GM19324 (cell line): ENCODE data around the gene CDK18.
"Not testable (repeated sequence)": the region's sequence is repeated elsewhere in the genome, so short reads cannot be mapped to it uniquely, and the experiment has no call there.

ENCODE experiments used
- ATAC-seq: cut with Tn5 transposase; IDR thresholded peaks from one replicate; pipeline ENCODE4 v1.9.1; 2021; ENCODE audit warnings: mild to moderate bottlenecking, moderate library complexity; ENCODE audit not compliant: unreplicated experiment, low FRiP score

CDK18 gene

GRCh38 chr1:205504311-205505075, at the start of gene CDK18:
Gene CDK18, plus strand, starts transcription at chr1:205504669. Its CDS starts 18,499 bp downstream, at chr1:205523168.
- ATAC-seq, result no peak

- no peak for ATAC-seq
Measured at GRCh38 chr1:205454903-205455335, 49.5 kb upstream of the CDK18 start.

DNA sequence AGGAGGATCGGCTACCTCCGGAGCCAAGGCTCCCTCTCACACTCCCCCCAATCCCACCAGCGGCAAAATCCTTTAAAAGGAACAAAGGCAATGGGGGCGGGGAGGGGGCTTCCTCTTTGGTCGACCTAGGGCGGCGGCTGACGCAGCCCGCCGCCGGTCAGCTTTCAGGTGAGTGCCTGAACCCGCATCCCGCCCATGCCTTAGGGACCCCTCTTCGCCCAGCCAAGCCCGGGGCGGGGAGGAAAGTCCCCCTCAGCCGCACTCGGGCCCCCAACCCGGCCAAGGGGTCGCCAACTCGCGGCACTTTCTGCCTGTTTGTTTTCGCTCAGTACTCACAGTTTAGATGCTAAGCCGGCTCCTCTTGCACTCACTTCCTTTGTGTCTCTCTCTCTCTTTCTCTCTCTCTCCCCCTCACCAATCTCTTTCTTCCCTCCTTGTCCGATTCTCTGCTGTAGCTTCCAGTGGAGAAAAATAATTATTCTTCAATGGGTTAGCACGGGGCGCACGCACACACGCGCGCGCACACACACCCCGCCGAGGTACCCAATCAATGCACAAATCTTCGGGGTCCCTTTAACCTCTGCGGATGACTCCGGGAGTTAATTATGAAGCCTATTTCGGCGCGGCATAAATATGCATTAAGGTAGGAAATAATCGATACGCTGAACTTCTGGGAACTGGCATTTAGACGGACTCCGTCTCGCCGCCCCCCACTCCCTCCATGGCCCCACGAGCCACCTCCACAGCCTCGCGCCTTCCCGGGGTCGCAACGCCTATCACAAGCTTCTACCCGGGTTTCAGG, 48.7 kb upstream of the CDK18 start, which contains the start of gene BLACAT1:
Gene BLACAT1 (minus strand): TSS at position 465 of the 802 bp plus-strand sequence.
- ATAC-seq, result no peak

DNA sequence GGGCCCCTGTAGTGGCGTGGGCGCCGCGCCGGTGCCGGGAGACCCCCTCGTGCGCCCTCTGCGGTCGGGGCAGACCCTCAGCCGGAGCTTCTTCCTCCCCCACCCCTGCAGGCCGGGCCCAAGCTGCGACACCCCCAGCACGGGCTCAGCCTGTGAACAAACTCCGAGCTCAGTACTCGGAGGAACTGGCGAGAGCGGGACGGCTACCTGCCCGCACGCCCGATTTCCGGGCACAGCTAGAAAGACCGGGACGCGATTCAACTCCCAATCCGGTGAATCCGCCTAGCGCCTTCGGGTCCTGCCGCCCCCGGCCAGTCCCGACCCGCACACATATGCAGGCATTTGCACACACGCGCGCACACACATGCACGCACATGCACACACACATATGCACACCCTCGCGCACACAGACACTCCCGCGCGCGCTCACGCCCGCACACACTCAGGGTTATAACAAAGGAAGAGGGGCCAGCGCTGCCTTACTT, 48.0 kb upstream of the CDK18 start:
- ATAC-seq, result no peak

- no peak for ATAC-seq
Measured at GRCh38 chr1:205456868-205457745, 47.4 kb upstream of the CDK18 start.

GRCh38 chr1:205458777-205459566, 45.5 kb upstream of the CDK18 start:
- no peak for ATAC-seq

DNA sequence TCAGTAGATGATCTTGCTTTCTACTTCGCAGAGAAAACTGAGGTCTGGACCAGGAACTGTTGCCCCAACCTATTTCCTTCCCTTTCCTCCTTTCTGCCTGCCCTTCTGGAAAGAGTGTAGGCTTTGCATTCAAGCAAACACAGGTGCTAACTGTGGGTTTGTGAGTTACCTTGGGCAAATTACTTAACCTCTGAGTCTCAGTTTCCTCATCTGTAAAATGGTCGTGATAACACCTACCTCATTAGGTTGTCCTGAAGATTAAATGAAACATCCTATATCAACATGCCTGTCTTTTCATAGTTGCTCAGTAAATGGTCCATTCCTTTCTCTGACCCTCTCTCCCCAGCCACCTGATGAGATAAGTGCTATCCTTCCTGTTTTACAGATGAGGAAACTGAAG, 39.1 kb upstream of the CDK18 start:
- ATAC-seq, result no peak

DNA sequence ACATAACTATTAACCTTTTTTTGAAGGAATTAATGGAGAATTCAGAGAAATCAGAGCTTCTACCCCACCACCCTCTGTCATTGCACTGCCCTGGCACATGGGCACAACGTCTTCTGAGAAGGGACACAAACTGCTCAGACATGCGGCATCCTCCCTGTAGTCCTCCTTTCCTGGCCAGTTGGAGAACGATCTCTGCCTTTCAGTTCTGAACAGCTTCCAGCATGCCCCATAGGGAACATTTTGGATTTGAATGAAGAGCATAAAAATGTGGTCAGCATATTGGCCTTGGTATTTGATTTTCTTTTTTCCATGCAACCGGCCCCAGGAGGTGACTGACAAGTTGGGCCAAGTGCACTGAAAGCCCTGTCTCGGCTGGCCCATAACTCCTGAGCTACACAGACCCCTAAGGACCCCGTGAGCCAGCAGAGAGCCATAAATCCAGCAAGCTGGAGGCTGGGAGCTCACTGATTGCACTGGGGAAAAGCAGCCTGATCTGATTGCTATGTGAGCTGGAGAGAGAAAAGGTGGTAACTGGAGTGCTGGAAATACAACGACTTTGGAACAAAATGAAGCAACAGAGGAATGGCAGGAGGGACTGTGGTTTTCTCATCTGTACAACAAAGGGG, 37.8 kb upstream of the CDK18 start:
- no peak for ATAC-seq

GRCh38 chr1:205470131-205470530, 34.3 kb upstream of the CDK18 start:
- ATAC-seq, result no peak

- ATAC-seq, result no peak
Measured at GRCh38 chr1:205472737-205473441, 31.6 kb upstream of the CDK18 start.

DNA sequence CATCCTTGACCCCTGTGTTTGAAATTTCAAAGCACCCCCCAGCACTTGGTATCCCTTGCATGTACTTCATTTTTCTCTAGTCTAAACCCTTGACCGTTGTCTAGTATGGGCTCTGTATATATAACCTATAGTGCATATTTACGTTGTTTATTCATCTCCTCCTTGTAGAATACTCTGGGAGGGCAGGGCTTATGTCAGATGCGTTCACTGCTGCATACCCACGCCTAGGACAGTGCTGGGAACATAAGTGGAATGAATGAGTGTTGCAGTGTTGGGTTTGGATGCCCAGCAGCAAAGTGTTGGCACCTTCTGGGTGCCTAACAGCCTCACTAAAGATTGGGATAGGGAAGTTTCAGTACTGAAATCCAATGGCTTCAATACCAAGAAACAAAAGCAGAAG, 31.0 kb upstream of the CDK18 start:
- no peak for ATAC-seq

DNA sequence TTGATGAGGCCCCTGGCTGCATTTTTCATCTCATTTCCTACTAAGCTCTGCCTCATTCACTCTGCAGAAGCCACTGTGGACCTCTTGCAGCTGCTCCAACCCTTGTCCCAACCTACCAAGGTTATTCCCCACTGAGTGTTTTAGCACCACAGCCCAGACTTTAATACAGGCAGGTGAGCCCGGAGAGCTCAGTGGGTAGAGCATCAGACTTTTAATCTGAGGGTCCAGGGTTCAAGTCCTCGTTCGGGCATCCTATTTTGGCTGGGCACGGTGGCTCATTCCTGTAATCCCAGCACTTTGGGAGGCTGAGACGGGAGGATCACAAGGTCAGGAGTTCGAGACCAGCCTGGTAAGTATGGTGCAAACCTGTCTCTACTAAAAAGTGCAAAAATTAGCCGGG, 30.5 kb upstream of the CDK18 start:
- no peak for ATAC-seq

DNA sequence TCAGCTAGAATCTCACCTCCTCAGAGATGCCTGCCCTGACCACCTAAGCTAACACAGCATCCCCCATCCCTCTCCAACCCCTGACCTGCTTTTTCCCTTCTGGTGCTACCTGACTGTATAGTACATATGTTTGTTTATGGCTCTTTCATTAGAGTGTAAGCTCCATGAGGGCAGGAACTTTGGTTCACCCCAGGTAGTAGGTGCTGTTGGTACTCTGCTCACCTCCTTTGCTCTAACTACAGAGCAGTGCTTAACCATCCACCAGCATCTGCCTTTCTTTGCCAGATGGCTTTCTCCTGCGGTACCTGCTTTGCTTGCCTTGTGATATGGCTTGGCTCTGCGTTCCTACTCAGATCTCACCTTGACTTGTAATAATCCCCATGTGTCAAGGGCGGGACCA, 29.9 kb upstream of the CDK18 start:
- no peak for ATAC-seq

DNA sequence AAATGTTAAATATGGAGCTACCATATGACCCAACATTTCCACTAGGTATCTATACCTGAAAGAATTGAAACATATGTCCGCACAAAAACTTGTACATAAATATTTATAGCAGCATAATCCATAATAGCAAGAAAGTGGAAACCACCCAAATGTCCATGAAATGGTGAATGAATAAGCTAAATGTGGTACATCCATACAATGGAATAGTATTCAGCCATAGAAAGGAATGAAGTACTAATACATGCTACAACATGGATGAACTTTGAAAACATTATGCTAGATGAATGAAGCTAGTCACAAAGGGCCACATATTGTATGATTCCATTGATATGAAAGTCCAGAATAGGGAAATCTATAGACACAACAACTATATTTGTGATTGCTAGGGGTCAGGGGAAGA, 28.6 kb upstream of the CDK18 start:
- no peak for ATAC-seq

DNA sequence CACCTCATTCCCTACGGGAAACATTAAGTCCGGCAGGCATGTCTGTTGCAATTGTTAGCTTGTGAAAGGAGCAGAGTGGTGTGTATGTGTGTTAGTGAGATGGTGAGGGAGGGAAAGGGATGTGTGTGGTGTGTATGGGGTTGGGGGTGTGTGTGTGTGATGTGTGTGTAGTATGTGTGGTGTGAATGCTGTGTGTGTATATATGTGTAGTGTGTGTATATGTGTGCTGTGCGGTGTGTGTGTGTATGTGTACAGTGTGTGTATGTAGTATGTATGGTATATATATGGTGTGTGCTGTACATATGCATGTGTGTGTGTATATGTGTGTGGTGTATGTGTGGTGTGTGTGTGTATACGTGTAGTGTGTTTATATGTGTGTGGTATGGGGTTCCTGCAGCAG, 27.8 kb upstream of the CDK18 start:
- ATAC-seq, result no peak

DNA sequence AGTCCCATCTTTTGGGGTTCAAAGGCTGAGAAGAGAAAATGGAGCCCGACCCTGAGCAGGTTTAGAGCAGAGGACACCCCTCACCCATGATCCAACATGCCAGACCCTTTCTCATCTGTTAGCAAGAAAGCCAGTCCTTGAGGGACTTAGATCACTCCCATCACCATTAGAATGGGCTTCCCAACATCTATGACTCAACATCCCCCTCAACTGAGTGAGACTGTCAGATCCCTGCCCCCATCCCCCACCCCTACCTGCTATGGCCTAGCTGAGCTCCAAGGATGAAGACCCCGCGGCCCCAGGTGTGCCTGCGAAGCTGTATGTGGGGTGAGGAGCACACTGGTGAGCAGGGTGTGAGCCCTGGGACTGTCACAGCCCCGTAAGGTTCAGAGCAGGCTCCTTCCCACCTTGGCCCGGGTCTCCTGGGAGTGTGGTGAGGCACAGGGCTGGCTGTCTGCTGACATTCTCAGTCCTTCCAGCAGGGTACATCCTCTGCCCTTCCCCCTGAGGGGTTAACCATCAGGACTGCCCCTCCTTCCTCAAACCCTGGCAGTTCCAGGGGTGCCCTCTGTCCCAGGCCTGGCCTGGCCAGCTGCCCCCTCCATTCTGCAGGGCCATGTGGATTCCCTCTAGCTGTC, 27.2 kb upstream of the CDK18 start:
- ATAC-seq, result no peak

- ATAC-seq, result no peak
Measured at GRCh38 chr1:205477759-205478247, 26.7 kb upstream of the CDK18 start.

- not testable (repeated sequence) for ATAC-seq
Measured at GRCh38 chr1:205478985-205479384, 25.5 kb upstream of the CDK18 start.
